COLO829 (cell line): Measurements from ENCODE around the gene SAFB.

Experiments
- DNase-seq: peaks from one replicate; pipeline ENCODE4 v3.0.0; 2012; ENCODE audit warnings: low spot score

The SAFB gene

GRCh38 chr19:5627395-5627904 is 4.6 kb downstream of the SAFB start:
- peak; percentile 42 for DNase-seq

GRCh38 chr19:5628461-5628860 is 5.6 kb downstream of the SAFB start:
- no peak for DNase-seq

GRCh38 chr19:5628919-5629481 is 6.1 kb downstream of the SAFB start:
- DNase-seq = no peak

- no peak for DNase-seq
Observed at GRCh38 chr19:5631567-5632240, 8.8 kb downstream of the SAFB start.

GRCh38 chr19:5632241-5632612 is 9.3 kb downstream of the SAFB start:
- no peak for DNase-seq

GRCh38 chr19:5632657-5633056 is 9.8 kb downstream of the SAFB start:
- no peak for DNase-seq

- DNase-seq = no peak
Observed at GRCh38 chr19:5635427-5635826, 12.5 kb downstream of the SAFB start.

GRCh38 chr19:5637971-5638370 is 15.1 kb downstream of the SAFB start:
- DNase-seq = no peak

- DNase-seq = no peak
Observed at GRCh38 chr19:5641171-5641570, 18.3 kb downstream of the SAFB start.

- no peak for DNase-seq
Observed at GRCh38 chr19:5642204-5642603, 19.3 kb downstream of the SAFB start.

GRCh38 chr19:5643060-5643459 is 20.2 kb downstream of the SAFB start:
- DNase-seq = no peak

GRCh38 chr19:5644037-5644436 is 21.2 kb downstream of the SAFB start:
- no peak for DNase-seq

GRCh38 chr19:5645409-5645808 is 22.5 kb downstream of the SAFB start:
- no peak for DNase-seq

- no peak for DNase-seq
Observed at GRCh38 chr19:5646703-5647102, 23.8 kb downstream of the SAFB start.

- no peak for DNase-seq
Observed at GRCh38 chr19:5648464-5648863, 25.6 kb downstream of the SAFB start.

GRCh38 chr19:5651361-5651760 is 28.5 kb downstream of the SAFB start:
- no peak for DNase-seq

GRCh38 chr19:5652261-5652660 is 29.4 kb downstream of the SAFB start:
- DNase-seq = no peak

- DNase-seq = no peak
Observed at GRCh38 chr19:5654931-5655330, 32.0 kb downstream of the SAFB start.

GRCh38 chr19:5655412-5655811 is 32.5 kb downstream of the SAFB start:
- DNase-seq = no peak

GRCh38 chr19:5661483-5661882 is 38.6 kb downstream of the SAFB start:
- no peak for DNase-seq

- DNase-seq = no peak
Observed at GRCh38 chr19:5663904-5664303, 41.0 kb downstream of the SAFB start.

GRCh38 chr19:5664515-5664914 is 41.6 kb downstream of the SAFB start:
- no peak for DNase-seq

GRCh38 chr19:5665781-5666513 is 43.1 kb downstream of the SAFB start:
- no peak for DNase-seq
